Stomach (tissue), 4 donors: ENCODE data around the gene BABAM2.

ENCODE experiments used
- EP300 ChIP-seq: sonication (generic); formaldehyde crosslinking; IDR thresholded peaks from one replicate; pipeline ENCODE4 v1.6.1; 2017; ENCODE audit warnings: antibody characterized with exemption
- POLR2AphosphoS5 ChIP-seq, 3 donors: sonication (generic); formaldehyde crosslinking; IDR thresholded peaks; one replicate each; pipeline ENCODE4 v1.6.1; 2016; ENCODE audit warnings: antibody characterized with exemption in 3 of 3
- TF ChIP-seq, protein P1 (sequence below), 7 experiments: fragments of 450-650 bp in 4 of 7; fragments of 200-600 bp in 3 of 7; sonication (generic) in 3 of 7; IDR thresholded peaks; one replicate each; pipeline ENCODE4 v1.5.1; 2016 to 2019; ENCODE audit warnings: antibody characterized with exemption in 7 of 7, control low read depth in 2 of 7, mild to moderate bottlenecking in 1 of 7

GRCh38 chr2:28119631-28120030 lies 229.1 kb downstream of the BABAM2 start:
- no peak for TF ChIP-seq POLR2AphosphoS5 (IDR thresholded peaks at IDR 0.05)
- no peak for TF ChIP-seq EP300
- TF ChIP-seq, protein P1, sequence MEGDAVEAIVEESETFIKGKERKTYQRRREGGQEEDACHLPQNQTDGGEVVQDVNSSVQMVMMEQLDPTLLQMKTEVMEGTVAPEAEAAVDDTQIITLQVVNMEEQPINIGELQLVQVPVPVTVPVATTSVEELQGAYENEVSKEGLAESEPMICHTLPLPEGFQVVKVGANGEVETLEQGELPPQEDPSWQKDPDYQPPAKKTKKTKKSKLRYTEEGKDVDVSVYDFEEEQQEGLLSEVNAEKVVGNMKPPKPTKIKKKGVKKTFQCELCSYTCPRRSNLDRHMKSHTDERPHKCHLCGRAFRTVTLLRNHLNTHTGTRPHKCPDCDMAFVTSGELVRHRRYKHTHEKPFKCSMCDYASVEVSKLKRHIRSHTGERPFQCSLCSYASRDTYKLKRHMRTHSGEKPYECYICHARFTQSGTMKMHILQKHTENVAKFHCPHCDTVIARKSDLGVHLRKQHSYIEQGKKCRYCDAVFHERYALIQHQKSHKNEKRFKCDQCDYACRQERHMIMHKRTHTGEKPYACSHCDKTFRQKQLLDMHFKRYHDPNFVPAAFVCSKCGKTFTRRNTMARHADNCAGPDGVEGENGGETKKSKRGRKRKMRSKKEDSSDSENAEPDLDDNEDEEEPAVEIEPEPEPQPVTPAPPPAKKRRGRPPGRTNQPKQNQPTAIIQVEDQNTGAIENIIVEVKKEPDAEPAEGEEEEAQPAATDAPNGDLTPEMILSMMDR (IDR thresholded peaks at IDR 0.05): no peak
